Tibial artery (tissue), 4 donors: ENCODE results near the gene MAP4K2.

Source experiments
- DNase-seq, 2 donors: peaks; one replicate each; pipeline ENCODE4 v3.0.0-alpha.2; 2019
- H3K27ac ChIP-seq, 2 donors: fragments of 200-600 bp; sonication (generic) in 1 of 2; 1 replicate in 1 of 2; 2 replicates in 1 of 2; pipeline ENCODE4 v1.5.1; 2018 to 2019; ENCODE audit warnings: mild to moderate bottlenecking in 1 of 2
- H3K27me3 ChIP-seq, 2 donors: fragments of 200-600 bp; sonication (generic) in 1 of 2; one replicate each; pipeline versions ENCODE4 v1.5.1 to v1.6.0; 2016 to 2019
- H3K36me3 ChIP-seq, 3 donors: fragments of 200-600 bp; sonication (generic) in 2 of 3; one replicate each; pipeline ENCODE4 v1.5.1; 2016 to 2019; ENCODE audit warnings: mild to moderate bottlenecking in 2 of 3
- H3K4me1 ChIP-seq, 4 donors: fragments of 200-600 bp; sonication (generic) in 2 of 4; 1 replicate in 3 of 4; 2 replicates in 1 of 4; pipeline ENCODE4 v1.5.1; 2016 to 2019
- H3K4me3 ChIP-seq, 2 donors: fragments of 200-600 bp; sonication (generic) in 1 of 2; 1 replicate in 1 of 2; 2 replicates in 1 of 2; pipeline ENCODE4 v1.5.1; 2018 to 2019; ENCODE audit warnings: mild to moderate bottlenecking in 2 of 2
- H3K9me3 ChIP-seq, 3 donors: fragments of 200-600 bp; sonication (generic) in 1 of 3; one replicate each; pipeline ENCODE4 v1.5.1; 2016 to 2019
- intact Hi-C: fragments of 100-400 bp; cut with DNase I; formaldehyde crosslinking; loops from one replicate; pipeline ENCODE4 v1.15.0; 2023; ENCODE audit warnings: low total_unique reads
- TF ChIP-seq, protein P1 (sequence below), 2 experiments: fragments of 200-600 bp in 1 of 2; fragments of 450-650 bp in 1 of 2; IDR thresholded peaks; one replicate each; pipeline ENCODE4 v1.5.1; 2017 to 2019; ENCODE audit warnings: antibody characterized with exemption in 2 of 2, mild to moderate bottlenecking in 1 of 2, moderate library complexity in 1 of 2

MAP4K2 gene

DNA sequence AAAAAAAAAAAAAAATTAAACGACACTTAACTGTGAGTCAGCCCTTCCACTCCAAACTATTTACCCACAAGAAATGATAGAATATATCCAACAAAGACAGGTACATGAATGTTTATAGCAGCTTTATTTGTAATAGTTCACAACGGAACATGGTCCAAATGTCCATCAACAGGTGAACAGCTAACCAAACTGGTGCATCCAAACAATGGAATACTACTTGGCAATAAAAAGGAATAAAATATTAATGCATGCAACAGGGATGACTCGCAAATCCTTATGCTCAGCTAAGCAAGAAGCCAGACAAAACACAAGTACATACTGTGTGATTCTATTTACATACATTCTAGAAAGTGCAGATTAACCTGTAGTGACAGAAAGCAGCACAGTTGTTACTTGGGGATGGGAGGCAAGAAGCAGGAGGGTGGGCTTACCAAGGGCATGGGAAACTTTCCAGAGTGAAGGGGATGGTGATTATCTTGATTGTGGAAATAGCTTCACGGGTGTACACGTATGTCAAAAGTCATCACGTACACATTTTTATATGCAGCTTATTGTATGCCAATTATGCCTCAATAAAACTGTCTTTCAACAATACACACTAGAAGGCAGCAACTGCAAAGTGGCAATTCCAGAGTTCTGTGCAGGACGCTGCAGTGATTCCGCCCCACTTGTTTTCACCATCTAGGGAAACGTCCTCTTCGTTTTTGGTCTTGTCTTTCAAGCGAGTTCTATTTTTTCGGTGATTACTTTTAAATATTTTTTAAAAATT lies 18.0 kb downstream of the MAP4K2 start:
- no peak overlapping the region for H3K4me3 ChIP-seq
- H3K36me3 ChIP-seq: peaks cover 0 to 21% (median 12%) of the 10 kb centered on the region in 3 donors
- H3K9me3 ChIP-seq: no peaks in the 10 kb centered on the region
- no peak for DNase-seq
- intact Hi-C loops: loop anchor here (5.0 kb wide), 1 partner anchor 107 kb away; no protein-coding TSS in a partner anchor
- H3K27me3 ChIP-seq: no peaks in the 10 kb centered on the region
- H3K27ac ChIP-seq: no peak overlapping the region
- TF ChIP-seq, protein P1, sequence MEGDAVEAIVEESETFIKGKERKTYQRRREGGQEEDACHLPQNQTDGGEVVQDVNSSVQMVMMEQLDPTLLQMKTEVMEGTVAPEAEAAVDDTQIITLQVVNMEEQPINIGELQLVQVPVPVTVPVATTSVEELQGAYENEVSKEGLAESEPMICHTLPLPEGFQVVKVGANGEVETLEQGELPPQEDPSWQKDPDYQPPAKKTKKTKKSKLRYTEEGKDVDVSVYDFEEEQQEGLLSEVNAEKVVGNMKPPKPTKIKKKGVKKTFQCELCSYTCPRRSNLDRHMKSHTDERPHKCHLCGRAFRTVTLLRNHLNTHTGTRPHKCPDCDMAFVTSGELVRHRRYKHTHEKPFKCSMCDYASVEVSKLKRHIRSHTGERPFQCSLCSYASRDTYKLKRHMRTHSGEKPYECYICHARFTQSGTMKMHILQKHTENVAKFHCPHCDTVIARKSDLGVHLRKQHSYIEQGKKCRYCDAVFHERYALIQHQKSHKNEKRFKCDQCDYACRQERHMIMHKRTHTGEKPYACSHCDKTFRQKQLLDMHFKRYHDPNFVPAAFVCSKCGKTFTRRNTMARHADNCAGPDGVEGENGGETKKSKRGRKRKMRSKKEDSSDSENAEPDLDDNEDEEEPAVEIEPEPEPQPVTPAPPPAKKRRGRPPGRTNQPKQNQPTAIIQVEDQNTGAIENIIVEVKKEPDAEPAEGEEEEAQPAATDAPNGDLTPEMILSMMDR (IDR thresholded peaks at IDR 0.05): no peak
- H3K4me1 ChIP-seq: no peaks in the 10 kb centered on the region

DNA sequence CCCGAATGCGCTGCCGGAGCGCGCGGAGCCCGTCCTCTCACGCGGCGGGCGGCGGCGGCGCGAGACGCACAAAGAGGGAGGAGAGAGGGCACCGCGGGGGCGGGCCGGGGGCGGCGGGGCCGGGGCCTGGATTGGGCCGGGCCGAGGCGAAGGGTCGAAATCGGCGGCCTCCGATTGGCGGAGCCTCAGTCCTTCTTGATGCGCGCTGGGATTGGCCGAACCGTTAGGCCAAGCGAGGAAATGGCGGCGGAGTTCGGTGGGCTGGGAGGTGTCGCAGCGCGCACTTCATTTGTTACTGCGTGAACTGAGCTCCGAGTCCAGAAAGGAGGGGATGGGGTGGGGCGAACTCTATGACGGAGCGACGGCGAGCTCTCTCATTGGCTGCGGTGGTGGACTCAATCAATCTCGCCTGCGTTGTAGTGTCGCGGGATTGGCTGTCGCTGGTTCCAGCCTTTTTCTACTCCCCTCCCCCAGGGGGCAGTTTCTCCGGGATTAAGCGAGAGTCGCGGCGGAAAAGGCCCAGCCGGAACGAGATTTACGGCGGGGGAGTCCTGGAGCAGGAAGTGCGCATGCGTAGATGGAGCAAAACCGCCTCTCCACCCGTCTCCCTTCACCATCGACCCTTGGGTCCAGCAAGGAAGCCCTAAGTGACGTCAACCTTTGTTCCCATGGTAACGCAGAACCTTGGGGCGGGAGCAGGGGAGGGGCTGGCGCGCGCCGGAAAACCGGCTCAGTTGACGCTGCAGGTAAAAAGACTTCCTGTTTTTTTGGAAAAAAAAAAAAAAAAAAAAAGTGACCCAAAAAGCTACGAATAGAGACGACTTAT lies 24.3 kb downstream of the MAP4K2 start, which contains the start of gene SF1:
Gene SF1, minus strand, starts transcription at position 70 of the 826 bp plus-strand sequence. CDS start 150 bp downstream, outside the sequence.
- Histone ChIP-seq H3K36me3 (peaks cover 28 to 36% (median 30%) of the 10 kb centered on the region in 3 donors), H3K4me1 (peaks cover 0 to 43% (median 26%) of the 10 kb centered on the region in 4 donors), H3K27ac (peak within 1 kb of the TSS; percentile 99), H3K9me3 (no peaks in the 10 kb centered on the region), H3K27me3 (no peaks in the 10 kb centered on the region), H3K4me3 (peak within 1 kb of the TSS; percentile 95 to 99)
- TF ChIP-seq, protein P1 (IDR thresholded peaks at IDR 0.05): peak in 1 of 2 experiments; percentile 5
- intact Hi-C loops: no loop called here
- peak; percentile 99 to 100 for DNase-seq

DNA sequence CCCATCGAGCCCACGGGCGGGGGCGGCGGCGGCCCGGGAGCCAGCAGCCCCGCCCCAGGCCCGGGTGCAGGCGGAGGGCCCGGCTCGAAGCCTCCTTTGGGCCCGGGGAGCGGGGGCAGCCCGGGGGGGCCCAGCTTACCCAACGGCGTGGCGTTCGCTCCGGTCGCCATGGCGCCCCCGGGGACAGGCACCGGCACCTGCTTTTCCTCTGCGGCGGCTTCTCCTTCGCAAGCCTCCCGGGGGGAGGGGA lies 24.9 kb downstream of the MAP4K2 start:
- H3K4me3 ChIP-seq: peak overlapping the region; percentile 95 to 99
- H3K27ac ChIP-seq: peak overlapping the region; percentile 99
- peaks cover 33 to 42% (median 35%) of the 10 kb centered on the region in 3 donors for H3K36me3 ChIP-seq
- TF ChIP-seq, protein P1 (IDR thresholded peaks at IDR 0.05): no peak
- no peaks in the 10 kb centered on the region for H3K9me3 ChIP-seq
- H3K4me1 ChIP-seq: peaks cover 0 to 48% (median 30%) of the 10 kb centered on the region in 4 donors
- intact Hi-C loops: no loop called here
- DNase-seq: no peak
- H3K27me3 ChIP-seq: no peaks in the 10 kb centered on the region

GRCh38 chr11:64777449-64778222 lies 25.4 kb downstream of the MAP4K2 start:
- Histone ChIP-seq H3K4me3 (peak overlapping the region; percentile 95 to 99), H3K27ac (peak overlapping the region; percentile 99), H3K9me3 (no peaks in the 10 kb centered on the region), H3K4me1 (peaks cover 0 to 53% (median 35%) of the 10 kb centered on the region in 4 donors), H3K27me3 (no peaks in the 10 kb centered on the region), H3K36me3 (peaks cover 39 to 47% (median 40%) of the 10 kb centered on the region in 3 donors)
- intact Hi-C loops: no loop called here
- TF ChIP-seq, protein P1 (IDR thresholded peaks at IDR 0.05): no peak
- DNase-seq: peak; percentile 78 to 89

- H3K27me3 ChIP-seq: no peaks in the 10 kb centered on the region
- DNase-seq: no peak
- TF ChIP-seq, protein P1 (IDR thresholded peaks at IDR 0.05): no peak
- H3K9me3 ChIP-seq: no peaks in the 10 kb centered on the region
- peaks cover 46 to 53% (median 48%) of the 10 kb centered on the region in 3 donors for H3K36me3 ChIP-seq
- intact Hi-C loops: no loop called here
- peaks cover 0 to 61% (median 38%) of the 10 kb centered on the region in 4 donors for H3K4me1 ChIP-seq
- H3K4me3 ChIP-seq: peak overlapping the region; percentile 95 to 99
- H3K27ac ChIP-seq: peak overlapping the region in 1 of 2 donors; percentile 99
Observed at GRCh38 chr11:64776875-64777274, 26.1 kb downstream of the MAP4K2 start.
